NCI-H510A treated with DMSO at 0.1 percent for 48 hours (cell line): Measurements from ENCODE around the gene TBP.
"Not testable (repeated sequence)": the region's sequence is repeated elsewhere in the genome, so short reads cannot be mapped to it uniquely, and the experiment has no call there.

Experiments
- DNase-seq: peaks from one replicate; lab custom pipeline; 2025; lab: John Stamatoyannopoulos, UW

TBP gene

DNA sequence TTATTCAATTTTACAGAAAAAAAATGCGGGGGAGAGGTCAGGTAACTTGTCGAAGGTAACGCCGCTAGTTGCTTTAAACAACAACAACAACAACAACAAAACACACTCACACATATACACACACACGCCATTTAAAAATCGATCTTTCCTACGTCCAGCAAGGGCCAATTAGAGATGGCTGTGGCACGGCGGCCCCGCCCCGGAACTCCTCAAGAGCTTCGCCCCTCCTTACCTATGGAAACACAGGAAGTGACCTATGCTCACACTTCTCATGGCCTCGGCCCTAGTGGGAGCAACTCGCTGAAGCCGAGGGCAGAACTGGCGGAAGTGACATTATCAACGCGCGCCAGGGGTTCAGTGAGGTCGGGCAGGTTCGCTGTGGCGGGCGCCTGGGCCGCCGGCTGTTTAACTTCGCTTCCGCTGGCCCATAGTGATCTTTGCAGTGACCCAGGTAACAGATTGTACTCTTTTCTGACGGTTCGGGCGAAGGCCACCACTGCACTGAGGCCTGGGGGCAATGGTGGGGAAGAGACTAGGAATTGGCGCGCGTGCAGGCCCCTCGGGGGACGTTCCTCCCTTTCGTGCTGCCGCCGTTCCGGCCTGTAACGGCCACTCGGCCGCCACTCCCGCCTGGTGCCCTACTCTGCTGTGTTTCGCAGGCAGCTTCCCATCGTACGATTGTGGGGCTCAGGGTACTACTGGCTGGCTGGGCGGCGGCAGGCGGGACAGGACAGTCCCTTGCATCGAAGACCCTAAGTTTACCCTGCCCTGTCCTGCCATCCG is at the start of gene TBP:
TSS of gene TBP (plus strand) at position 357 of the 783 bp plus-strand sequence. CDS start 2,661 bp downstream, outside the sequence.
- peak; percentile 87 for DNase-seq

DNA sequence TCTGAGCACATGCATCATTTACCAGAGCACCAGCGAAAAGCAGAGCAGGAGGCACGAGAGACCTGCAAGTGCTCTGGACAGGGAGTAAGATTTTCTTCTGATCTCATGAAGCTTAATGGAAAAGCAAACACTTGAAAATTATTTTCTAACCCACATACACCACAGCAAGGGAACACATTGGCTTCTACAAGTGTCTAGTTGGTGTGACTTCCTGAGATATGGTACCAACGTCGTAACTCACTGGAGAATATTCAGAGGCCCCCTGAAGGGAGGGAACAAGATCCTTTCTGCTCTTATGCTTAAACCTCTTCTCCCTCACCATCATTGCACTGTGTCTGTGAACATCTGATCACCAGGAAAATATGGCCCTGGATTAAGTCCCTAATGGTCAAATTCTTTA is 49.7 kb upstream of the TBP start:
- peak; percentile 91 for DNase-seq

DNA sequence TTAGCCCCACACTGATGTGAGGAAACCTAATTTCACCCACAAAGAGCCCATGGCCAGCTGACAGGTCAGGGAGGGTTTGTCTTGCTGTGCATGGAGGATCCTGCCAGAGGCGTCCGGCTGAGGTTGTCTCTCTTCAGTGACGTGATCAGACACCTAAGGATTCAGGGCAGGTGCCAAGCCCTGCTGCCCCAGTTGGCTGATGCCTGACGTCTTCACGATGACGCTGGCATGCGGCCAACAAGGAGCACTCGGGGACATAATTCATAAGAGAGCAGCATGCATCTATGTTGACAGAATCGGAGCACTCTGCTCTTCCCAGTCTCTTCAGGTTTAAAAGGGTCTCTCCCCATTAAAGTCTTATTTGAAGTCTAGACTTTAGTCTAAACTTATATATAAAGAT is 48.9 kb upstream of the TBP start:
- DNase-seq: peak; percentile 72

DNA sequence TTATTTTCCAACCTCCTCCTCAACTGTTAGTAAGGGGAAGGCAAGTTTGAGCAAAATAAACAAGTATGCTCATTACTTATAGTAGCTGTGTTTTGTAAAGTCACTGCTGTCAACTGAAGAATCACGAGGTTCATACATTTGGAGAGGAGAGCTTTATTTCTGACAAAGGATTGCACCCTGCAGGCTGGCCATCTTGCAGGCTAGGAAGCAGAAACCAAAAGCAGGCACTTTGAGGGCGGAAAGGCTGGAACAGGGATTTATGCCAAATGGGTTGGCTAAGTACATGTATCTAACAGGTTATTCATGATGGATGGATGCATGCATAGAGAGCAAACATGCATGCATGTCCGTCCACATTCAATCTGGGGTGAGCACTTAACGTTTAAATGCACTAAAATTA is 47.7 kb upstream of the TBP start:
- DNase-seq: no peak

DNA sequence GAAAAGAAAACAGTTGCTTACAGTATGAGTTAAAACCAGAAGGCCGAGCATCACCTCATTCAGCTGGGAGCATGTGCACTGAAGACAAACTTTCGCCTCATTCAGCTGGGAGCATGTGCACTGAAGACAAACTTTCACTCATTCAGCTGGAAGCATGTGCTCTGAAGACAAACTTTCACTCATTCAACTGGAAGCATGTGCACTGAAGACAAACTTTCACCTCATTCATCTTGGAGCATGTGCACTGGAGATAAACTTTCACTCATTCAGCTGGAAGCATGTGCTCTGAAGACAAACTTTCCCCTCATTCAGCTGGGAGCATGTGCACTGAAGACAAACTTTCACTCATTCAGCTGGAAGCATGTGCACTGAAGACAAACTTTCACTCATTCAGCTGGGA is 46.4 kb upstream of the TBP start:
- DNase-seq: not testable (repeated sequence)

DNA sequence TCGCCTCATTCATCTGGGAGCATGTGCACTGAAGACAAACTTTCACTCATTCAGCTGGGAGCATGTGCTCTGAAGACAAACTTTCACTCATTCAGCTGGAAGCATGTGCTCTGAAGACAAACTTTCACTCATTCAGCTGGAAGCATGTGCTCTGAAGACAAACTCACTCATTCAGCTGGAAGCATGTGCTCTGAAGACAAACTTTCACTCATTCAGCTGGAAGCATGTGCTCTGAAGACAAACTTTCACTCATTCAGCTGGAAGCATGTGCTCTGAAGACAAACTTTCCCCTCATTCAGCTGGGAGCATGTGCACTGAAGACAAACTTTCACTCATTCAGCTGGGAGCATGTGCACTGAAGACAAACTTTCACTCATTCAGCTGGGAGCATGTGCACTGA is 45.9 kb upstream of the TBP start:
- DNase-seq: not testable (repeated sequence)

DNA sequence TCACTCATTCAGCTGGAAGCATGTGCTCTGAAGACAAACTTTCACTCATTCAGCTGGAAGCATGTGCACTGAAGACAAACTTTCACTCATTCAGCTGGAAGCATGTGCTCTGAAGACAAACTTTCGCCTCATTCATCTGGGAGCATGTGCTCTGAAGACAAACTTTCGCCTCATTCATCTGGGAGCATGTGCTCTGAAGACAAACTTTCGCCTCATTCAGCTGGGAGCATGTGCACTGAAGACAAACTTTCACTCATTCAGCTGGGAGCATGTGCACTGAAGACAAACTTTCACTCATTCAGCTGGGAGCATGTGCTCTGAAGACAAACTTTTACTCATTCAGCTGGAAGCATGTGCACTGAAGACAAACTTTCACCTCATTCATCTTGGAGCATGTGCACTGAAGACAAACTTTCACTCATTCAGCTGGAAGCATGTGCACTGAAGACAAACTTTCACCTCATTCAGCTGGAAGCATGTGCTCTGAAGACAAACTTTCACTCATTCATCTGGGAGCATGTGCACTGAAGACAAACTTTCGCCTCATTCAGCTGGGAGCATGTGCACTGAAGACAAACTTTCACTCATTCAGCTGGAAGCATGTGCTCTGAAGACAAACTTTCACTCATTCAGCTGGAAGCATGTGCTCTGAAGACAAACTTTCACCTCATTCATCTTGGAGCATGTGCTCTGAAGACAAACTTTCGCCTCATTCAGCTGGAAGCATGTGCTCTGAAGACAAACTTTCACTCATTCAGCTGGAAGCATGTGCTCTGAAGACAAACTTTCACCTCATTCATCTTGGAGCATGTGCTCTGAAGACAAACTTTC is 45.1 kb upstream of the TBP start:
- not testable (repeated sequence) for DNase-seq

DNA sequence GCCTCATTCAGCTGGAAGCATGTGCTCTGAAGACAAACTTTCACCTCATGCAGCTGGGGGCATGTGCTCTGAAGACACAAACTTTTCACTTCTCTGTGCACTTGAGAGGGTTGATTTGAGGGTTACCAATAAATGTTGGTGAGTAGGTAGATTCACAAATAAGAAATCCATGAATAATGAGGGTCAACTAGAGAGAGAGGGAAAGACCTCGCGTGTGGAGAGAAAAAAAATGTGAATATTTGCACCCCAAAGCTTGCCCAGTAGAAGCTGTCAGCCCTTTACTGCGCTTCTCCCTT is 44.5 kb upstream of the TBP start:
- no peak for DNase-seq

DNA sequence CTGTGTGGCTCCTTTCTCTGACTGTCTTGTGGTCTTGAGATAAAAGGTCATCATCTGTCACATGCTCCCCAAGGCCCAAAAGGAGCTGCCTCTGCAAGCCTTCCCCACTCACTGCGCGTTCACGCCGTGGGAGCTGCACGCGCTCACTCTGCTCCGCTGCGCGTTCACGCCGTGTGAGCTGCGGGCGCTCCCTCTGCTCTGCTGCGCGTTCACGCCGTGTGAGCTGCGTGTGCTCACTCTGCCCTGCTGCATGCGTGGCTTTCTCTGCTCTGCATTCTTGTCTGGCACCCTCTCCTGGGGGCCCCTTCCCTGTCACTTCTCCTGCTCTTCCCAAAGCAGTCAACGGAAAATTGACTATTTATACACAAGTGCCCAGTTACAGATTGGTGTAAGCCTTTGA is 43.5 kb upstream of the TBP start:
- no peak for DNase-seq

DNA sequence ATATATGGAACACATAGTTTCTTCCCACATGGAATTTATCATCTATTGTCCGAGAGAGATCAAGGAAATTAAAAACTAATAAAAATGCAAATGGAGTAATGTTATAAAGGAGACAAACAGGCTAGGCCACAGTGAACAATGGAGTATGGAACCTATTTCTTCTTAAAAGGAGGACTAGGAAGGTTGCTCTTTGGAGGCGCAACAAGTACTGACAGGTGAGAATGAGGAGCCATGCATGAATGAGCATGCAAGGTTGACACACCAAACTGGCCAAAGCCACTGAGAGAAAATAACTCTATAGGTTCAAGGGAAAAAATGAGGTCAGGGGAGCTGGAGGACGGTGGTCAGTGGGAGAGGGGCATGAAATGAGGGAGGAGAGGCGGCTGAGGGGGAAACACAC is 41.9 kb upstream of the TBP start:
- peak; percentile 73 for DNase-seq

DNA sequence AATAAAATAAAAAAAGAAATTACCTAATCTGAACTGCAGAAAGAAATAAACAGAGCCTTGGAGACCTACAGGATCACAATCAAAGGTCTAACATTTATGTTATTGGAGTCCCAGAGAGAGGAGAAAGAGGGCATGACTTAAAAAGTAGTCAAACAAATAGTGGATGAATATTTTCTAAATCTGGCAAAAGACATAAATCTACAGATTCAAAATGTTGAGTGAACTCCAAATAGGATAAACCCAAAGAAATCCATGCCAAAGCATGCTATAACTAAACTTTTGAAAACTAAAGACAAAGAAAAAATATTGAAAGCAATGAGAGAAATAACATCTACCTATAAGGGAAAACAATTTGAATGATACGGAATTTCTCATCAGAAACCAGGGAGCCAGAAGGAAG is 39.3 kb upstream of the TBP start:
- DNase-seq: no peak

DNA sequence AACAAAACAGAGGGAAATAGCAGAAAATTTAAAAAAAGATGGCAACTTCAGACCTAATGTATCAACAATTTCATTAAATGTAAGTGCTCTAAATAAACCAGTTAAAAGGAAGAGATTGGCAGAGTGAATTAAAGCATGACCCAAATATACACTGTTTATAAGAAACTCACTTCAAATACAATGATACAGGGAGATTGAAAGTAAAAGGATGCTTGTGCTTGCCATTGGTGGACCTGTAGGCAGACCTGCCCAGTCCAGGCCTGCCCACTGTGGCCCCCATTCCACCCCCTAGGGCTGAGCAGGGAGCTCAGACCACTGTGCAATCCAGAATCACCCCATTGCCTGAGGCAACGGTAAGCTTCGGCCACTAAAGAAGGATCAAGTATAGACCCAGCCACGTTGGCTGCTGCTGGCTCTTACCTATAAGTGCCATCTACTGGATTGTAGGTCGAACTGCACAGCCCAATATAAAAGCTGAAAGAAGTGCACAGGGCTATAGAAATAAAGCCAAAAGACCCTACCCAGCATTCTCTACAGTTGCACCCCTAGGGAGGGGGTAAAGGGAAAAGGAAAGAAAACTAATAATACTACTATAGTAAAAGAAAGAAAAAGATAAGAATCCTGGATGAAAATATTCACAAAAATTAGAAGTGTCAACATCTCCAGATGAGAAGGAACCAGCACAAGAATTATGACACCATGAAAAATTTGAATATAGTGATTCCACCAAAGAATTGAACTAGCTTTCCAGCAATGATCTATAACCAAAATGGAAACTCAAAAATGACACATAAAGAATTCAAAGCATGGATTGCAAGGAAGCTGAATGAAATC is 37.2 kb upstream of the TBP start:
- peak; percentile 71 for DNase-seq

DNA sequence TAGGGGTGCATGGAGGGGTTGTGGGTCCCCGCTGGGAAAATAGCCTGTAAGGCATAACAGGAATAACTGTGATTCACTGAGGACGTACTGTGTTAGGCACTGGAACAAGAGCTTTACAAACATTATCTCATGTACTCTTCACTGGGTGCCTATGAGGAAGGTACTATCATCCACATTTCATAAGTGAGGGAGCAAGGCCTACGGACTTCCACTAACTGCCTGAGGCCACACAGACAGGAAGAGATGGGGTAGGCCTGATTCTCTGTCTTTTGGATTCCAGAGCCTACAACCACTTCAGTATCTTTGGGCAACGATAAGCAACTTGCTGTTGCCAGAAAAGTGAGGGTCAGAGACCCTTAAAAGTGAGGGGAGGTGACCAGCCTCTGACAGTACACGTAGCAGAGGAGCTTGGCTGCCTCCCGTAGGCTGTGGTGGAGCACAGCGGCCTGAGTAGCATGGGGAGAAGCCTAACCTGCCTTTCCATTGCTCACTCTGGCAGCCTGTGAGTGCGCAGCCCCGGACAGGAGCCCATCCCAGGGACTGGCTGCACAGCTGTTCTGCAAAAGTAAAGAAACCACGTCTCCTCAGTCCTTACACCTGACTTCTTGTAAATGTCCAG is 31.5 kb upstream of the TBP start:
- no peak for DNase-seq

DNA sequence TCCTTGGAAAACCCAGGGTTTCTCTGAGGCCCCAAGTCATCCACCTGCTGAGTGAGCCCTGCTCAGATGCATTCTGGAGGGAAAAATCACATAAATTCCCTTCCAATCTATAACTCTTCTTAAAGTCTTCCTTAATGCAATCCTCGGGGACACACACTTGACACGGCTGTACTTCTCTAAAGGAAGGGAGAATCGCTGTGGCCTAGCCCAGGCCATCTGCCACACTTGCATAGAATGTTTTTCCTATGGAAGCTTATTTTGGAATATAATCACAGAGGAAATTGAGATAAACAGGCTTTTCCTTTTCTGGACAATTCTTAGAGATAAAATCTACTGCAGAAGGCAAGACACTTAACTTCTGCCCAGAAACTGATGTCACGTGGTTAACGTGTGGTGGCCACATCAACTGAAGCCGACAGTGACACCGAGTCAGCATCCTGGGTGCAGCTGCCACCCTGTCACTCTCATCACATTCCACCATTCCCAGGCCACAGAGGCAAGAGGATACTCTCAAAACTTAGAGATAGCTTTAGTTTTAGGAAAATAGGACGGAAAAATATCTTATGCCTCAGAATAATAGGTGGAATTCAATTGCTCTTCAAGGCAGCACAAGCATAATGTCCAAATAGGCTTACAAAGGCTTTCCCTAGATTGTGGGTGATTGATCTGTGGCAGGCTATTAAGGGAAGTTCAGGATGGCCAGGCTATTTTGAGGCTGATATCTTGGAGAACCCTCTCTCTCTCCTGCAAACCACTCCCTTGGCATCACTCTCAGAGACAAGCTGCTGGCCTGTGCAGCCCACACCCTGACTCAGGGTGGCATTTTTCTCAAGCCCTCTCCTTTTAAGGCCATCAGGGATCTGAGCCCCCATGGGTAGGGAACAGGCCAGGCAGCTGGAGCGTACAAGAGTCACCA is 30.7 kb upstream of the TBP start:
- no peak for DNase-seq

DNA sequence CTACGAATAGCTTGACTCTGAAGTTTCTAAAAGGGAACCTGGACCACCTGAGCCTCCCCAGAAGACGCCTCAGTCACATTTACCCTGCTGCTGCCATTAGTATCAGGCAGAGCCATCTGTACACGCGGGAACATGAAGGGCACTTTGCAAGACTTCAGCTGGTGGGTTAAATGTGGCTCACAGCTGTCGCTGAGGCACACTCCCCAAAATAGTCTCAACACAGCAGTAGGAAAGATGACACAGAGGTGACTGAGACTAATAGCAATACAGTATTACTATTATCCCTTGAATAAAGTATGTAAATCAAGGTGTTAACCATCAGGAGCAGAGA is 30.0 kb upstream of the TBP start:
- DNase-seq: no peak

DNA sequence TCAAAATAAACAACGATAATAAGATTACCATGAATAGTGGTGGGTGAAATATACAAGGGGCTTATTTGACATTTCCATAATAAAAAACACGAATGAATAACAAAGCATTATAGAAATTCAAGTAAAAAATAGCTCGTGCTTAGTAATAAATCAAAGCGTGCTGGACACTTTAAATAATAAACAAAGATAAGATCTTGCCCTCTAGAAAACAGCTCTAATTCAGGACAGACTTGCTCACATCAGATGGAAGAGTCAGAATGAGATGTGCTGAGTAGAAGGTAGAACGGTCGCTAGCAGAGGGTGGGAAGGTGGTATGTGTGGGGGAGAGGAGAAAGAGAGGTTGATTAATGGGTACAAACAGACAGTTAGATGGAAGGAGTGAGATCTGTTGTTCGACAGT is 28.4 kb upstream of the TBP start:
- DNase-seq: no peak

DNA sequence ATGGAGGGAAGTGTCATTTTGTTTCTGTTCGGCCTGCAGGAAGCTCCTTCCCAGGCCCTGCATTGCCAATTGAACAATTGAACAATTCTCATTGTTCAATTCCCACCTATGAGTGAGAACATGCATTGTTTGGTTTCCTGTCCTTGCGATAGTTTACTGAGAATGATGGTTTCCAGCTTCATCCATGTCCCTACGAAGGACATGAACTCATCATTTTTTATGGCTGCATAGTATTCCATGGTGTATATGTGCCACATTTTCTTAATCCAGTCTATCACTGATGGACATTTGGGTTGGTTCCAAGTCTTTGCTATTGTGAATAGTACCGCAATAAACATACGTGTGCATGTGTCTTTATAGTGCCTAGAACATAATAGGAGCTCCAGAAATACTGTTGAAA is 26.2 kb upstream of the TBP start:
- DNase-seq: not testable (repeated sequence)

DNA sequence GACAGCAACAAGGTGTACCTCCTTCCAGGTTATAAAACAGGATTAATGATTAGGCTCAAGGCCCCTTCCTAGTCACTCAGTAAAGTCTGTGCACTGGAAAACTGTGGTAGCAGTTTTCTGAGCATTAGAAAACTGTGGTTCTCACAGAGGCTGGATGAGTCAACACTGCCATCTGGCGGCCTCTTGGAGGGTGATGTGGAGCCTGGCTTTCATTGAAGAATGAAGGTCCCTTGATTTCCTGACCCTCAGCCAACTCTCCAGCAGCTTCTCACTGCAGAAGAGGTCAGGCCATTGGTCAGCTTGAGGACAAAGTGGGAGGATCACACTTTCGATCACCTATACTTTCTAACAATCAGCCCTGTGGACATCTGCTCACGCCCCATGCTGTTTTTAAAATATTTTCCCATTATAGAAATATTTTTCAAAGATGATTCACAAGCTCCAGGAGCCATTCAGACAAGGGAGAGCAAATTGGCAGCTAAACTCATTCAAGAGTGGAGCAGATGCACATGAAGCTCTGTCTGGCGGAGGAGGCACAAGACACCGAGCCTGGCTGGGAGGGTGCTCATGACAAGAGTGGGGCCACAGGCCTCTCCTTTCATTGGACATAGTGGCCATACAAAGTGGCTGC is 24.2 kb upstream of the TBP start:
- peak; percentile 56 for DNase-seq

DNA sequence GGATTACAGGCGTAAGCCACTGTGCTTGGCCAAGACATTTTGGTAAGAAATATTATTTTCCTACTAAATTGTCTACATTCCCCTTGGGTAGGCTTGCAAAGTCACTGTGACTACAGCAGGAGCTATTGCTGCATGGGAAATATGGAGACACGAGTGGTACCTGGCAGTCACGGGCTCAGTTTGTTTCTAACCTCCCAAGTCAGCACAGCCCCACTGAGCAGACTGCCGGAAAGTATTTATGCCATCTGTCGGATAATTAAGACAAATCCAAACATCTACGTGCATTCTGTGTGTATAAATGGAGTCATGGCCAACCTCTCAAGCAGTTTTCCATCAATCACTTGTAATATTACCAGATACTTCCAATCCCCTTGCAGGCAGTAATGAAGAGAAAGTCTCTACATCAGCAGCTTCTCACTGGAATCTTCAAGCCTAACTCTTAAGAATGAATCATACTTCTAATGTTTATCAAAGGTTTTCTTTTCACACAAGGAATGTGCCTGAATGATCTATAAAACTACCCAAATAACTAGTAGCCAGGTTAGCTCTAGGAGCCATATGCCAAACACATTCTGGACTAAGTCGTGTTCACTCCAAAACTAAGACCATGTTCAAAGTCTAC is 21.2 kb upstream of the TBP start:
- DNase-seq: no peak

DNA sequence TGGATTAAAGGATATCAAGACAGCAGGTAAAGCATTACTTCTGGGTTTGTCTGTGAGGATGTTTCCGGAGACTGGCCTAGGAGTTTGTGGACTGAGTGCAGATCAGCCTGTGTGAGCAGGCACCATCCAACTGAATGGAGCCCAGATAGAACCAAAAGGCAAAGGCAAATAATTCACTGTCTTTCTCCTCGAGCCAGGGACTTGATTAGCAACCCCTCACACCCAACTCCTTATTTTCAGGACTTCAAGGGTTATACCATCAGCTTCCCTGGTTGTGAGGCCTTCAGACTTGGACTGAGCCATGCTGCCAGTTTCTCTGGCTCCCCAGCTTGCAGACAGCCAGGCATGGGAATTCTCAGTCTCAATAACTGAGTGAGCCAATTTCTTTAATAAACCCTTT is 20.4 kb upstream of the TBP start:
- DNase-seq: no peak
